GM12878 (cell line): ENCODE results near the gene PLTP.

ENCODE experiments used
- BRCA1 ChIP-seq: IDR thresholded peaks from 2 replicates; pipeline ENCODE4 v1.6.1; 2011; ENCODE audit warnings: low read depth, low read length, improper control_type of control experiment
- CBX5 ChIP-seq: sonication (generic); IDR thresholded peaks from 2 replicates; pipeline ENCODE4 v1.6.1; 2016; ENCODE audit warnings: low read depth, moderate library complexity, mild to moderate bottlenecking, inconsistent platforms
- CHD2 ChIP-seq: IDR thresholded peaks from 2 replicates; pipeline ENCODE4 v1.6.1; 2011; ENCODE audit warnings: low read depth, low read length, improper control_type of control experiment, borderline replicate concordance
- CHD4 ChIP-seq: fragments of 200-600 bp; sonication (generic); IDR thresholded peaks from 2 replicates; pipeline ENCODE4 v1.6.1; 2016; ENCODE audit warnings: mild to moderate bottlenecking
- CREB1 ChIP-seq: IDR thresholded peaks from 2 replicates; pipeline ENCODE4 v1.6.1; 2012; ENCODE audit warnings: low read depth, mild to moderate bottlenecking, inconsistent platforms
- POLR2AphosphoS5 ChIP-seq: IDR thresholded peaks from 2 replicates; pipeline ENCODE4 v1.6.1; 2011; ENCODE audit warnings: mild to moderate bottlenecking, low read length, inconsistent platforms
- RFX5 ChIP-seq: IDR thresholded peaks from 2 replicates; pipeline ENCODE4 v1.6.1; 2011; ENCODE audit warnings: low read depth, low read length, improper control_type of control experiment
- SIN3A ChIP-seq: IDR thresholded peaks from 2 replicates; pipeline ENCODE4 v1.6.1; 2012; ENCODE audit warnings: low read depth, low read length, improper control_type of control experiment
- WRNIP1 ChIP-seq: IDR thresholded peaks from 2 replicates; pipeline ENCODE4 v1.6.1; 2011; ENCODE audit warnings: low read depth, low read length, improper control_type of control experiment, borderline replicate concordance
- TF ChIP-seq, protein P1 (sequence below), 3 experiments: IDR thresholded peaks in 2 of 3; conservative IDR thresholded peaks in 1 of 3; 2 replicates each; pipeline ENCODE4 v1.5.1; 2011; ENCODE audit warnings: low read depth in 3 of 3, low read length in 3 of 3, mild to moderate bottlenecking in 3 of 3, control low read depth in 2 of 3, moderate library complexity in 2 of 3, inconsistent platforms in 1 of 3, mixed read lengths in 1 of 3; ENCODE audit not compliant: control insufficient read depth in 2 of 3, insufficient read depth in 1 of 3; ENCODE audit errors: extremely low read depth in 1 of 3
- TF ChIP-seq, protein P2 (sequence below): IDR thresholded peaks from 2 replicates; pipeline ENCODE4 v1.6.1; 2012; ENCODE audit warnings: low read depth, low read length, improper control_type of control experiment
- TF ChIP-seq, protein P3 (sequence below): fragments of 450-650 bp; IDR thresholded peaks from 2 replicates; pipeline ENCODE4 v1.6.1; 2016; ENCODE audit warnings: mild to moderate bottlenecking, moderate library complexity, borderline replicate concordance

DNA sequence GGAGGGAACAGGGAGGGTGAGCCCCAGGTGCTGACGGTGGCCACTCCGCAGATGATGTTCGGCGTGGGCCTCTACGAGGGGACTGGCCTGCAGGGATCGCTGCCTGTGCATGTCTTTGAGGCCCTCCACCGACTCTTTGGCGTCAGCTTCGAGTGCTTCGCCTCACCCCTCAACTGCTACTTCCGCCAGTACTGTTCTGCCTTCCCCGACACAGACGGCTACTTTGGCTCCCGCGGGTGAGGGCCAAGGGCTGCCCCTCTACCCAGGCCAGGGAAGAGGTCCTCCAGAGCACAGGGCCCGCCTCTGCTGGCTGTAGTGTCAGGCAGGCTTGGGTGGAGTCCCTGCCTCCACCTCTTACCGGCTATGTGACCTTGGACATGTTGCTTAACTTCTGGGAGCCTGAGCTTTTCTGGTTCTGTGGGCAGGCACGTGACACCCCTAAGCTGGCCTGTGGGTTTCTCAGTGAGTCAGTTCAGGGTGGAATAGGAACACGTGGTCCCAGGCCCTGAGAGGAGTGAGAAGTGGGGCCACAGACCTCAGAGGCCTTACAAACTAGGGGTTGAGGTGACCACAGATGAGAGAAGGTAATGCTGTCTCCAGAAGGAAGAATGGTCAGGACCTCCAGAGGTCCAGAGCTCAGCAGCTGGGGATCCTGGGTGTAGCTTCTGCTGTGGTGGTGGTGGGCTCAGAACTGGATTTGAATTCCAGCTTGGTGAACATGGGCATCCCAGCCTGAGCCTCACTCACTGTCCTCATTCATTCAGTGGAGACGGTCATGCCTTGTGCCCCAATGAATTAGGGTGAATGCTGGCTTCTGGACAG is 34.4 kb upstream of the PLTP start:
- TF ChIP-seq POLR2AphosphoS5 = no peak
- TF ChIP-seq CHD4 = no peak
- TF ChIP-seq, protein P1, sequence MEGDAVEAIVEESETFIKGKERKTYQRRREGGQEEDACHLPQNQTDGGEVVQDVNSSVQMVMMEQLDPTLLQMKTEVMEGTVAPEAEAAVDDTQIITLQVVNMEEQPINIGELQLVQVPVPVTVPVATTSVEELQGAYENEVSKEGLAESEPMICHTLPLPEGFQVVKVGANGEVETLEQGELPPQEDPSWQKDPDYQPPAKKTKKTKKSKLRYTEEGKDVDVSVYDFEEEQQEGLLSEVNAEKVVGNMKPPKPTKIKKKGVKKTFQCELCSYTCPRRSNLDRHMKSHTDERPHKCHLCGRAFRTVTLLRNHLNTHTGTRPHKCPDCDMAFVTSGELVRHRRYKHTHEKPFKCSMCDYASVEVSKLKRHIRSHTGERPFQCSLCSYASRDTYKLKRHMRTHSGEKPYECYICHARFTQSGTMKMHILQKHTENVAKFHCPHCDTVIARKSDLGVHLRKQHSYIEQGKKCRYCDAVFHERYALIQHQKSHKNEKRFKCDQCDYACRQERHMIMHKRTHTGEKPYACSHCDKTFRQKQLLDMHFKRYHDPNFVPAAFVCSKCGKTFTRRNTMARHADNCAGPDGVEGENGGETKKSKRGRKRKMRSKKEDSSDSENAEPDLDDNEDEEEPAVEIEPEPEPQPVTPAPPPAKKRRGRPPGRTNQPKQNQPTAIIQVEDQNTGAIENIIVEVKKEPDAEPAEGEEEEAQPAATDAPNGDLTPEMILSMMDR (IDR thresholded peaks at IDR 0.05 in 2 of 3, conservative IDR thresholded peaks at IDR 0.05 in 1 of 3; ENCODE audit: control insufficient read depth in 2 of 3, extremely low read depth in 1 of 3, insufficient read depth in 1 of 3, low read depth in 3 of 3, low read length in 3 of 3) = no peak
- TF ChIP-seq WRNIP1 = no peak
- TF ChIP-seq RFX5 = no peak
- TF ChIP-seq CBX5 = no peak
- TF ChIP-seq, protein P2, sequence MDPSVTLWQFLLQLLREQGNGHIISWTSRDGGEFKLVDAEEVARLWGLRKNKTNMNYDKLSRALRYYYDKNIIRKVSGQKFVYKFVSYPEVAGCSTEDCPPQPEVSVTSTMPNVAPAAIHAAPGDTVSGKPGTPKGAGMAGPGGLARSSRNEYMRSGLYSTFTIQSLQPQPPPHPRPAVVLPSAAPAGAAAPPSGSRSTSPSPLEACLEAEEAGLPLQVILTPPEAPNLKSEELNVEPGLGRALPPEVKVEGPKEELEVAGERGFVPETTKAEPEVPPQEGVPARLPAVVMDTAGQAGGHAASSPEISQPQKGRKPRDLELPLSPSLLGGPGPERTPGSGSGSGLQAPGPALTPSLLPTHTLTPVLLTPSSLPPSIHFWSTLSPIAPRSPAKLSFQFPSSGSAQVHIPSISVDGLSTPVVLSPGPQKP = no peak
- no peak for TF ChIP-seq SIN3A
- TF ChIP-seq BRCA1 = no peak
- TF ChIP-seq, protein P3, sequence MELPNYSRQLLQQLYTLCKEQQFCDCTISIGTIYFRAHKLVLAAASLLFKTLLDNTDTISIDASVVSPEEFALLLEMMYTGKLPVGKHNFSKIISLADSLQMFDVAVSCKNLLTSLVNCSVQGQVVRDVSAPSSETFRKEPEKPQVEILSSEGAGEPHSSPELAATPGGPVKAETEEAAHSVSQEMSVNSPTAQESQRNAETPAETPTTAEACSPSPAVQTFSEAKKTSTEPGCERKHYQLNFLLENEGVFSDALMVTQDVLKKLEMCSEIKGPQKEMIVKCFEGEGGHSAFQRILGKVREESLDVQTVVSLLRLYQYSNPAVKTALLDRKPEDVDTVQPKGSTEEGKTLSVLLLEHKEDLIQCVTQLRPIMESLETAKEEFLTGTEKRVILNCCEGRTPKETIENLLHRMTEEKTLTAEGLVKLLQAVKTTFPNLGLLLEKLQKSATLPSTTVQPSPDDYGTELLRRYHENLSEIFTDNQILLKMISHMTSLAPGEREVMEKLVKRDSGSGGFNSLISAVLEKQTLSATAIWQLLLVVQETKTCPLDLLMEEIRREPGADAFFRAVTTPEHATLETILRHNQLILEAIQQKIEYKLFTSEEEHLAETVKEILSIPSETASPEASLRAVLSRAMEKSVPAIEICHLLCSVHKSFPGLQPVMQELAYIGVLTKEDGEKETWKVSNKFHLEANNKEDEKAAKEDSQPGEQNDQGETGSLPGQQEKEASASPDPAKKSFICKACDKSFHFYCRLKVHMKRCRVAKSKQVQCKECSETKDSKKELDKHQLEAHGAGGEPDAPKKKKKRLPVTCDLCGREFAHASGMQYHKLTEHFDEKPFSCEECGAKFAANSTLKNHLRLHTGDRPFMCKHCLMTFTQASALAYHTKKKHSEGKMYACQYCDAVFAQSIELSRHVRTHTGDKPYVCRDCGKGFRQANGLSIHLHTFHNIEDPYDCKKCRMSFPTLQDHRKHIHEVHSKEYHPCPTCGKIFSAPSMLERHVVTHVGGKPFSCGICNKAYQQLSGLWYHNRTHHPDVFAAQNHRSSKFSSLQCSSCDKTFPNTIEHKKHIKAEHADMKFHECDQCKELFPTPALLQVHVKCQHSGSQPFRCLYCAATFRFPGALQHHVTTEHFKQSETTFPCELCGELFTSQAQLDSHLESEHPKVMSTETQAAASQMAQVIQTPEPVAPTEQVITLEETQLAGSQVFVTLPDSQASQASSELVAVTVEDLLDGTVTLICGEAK = no peak
- no peak for TF ChIP-seq CREB1
- no peak for TF ChIP-seq CHD2
